Endothelial cell of umbilical vein (primary cell): ENCODE data around the gene ANXA6. TPM values are rescaled to one million over a fixed set of nuclear protein-coding genes. Genes with fewer than 3 reads are reported as not detected.

Experiments used
- BruUV-seq: library from RNA; stranded (reverse); fragments of 400-500 nt; replicated peaks from 2 replicates; lab custom pipeline; 2021; lab: Mats Ljungman, UMichigan
- CTCF ChIA-PET: fragments of 300-600, 350-600 bp; sonication (Branson Sonifier 250); formaldehyde crosslinking; loops from one replicate; lab custom pipeline; 2021; ENCODE audit warnings: antibody characterized with exemption, inconsistent platforms; lab: Charles Lee
- POLR2A ChIA-PET: fragments of 300-600, 350-600 bp; sonication (Branson Sonifier 250); formaldehyde crosslinking; loops from one replicate; lab custom pipeline; 2021; ENCODE audit warnings: antibody characterized with exemption, inconsistent platforms; lab: Charles Lee
- DNase-seq: peaks from one replicate; pipeline ENCODE4 v3.0.0-alpha.2; 2011; ENCODE audit warnings: low read depth, low spot score
- FAIRE-seq: peaks from 2 replicates; lab custom pipeline; 2011; peaks lifted over from hg19 to GRCh38; lab: Jason Lieb, UNC
- H2AFZ ChIP-seq: 2 replicates; pipeline ENCODE4 v1.6.0; 2012; ENCODE audit warnings: low read depth, low read length, control low read depth, inconsistent platforms
- H3K27ac ChIP-seq: 2 replicates; pipeline ENCODE4 v1.5.1; 2011; ENCODE audit warnings: low read depth, mild to moderate bottlenecking, control low read depth, low read length, moderate library complexity; ENCODE audit not compliant: insufficient read depth
- H3K27me3 ChIP-seq, 2 experiments: 2 replicates each; pipeline versions ENCODE4 v1.6.0 to v1.6.1; 2011; ENCODE audit warnings: low read length in 2 of 2, mixed read lengths in 1 of 2; ENCODE audit not compliant: control insufficient read depth in 2 of 2, insufficient read depth in 2 of 2
- H3K36me3 ChIP-seq, 2 experiments: 2 replicates in 1 of 2; 3 replicates in 1 of 2; pipeline ENCODE4 v1.5.1; 2011; ENCODE audit warnings: low read length in 2 of 2, mild to moderate bottlenecking in 1 of 2, moderate library complexity in 1 of 2; ENCODE audit not compliant: control insufficient read depth in 2 of 2, insufficient read depth in 2 of 2; ENCODE audit errors: extremely low read depth in 1 of 2
- H3K4me1 ChIP-seq: 3 replicates; pipeline ENCODE4 v1.5.1; 2011; ENCODE audit warnings: mild to moderate bottlenecking, low read length; ENCODE audit not compliant: control insufficient read depth, insufficient read depth; ENCODE audit errors: extremely low read depth
- H3K4me2 ChIP-seq: 2 replicates; pipeline ENCODE4 v1.6.1; 2011; ENCODE audit warnings: low read length, control low read depth, mixed read lengths; ENCODE audit not compliant: insufficient read depth
- H3K4me3 ChIP-seq, 3 experiments: fragments of 200-600 bp in 1 of 3; sonication (generic), shearing (Covaris generic) in 1 of 3; replicated peaks in 1 of 3; 2 replicates each; pipeline ENCODE4 v1.5.1; 2011 to 2016; ENCODE audit warnings: control low read depth in 3 of 3, low read length in 3 of 3, mild to moderate bottlenecking in 2 of 3, inconsistent platforms in 1 of 3, low read depth in 1 of 3, moderate library complexity in 1 of 3; ENCODE audit not compliant: insufficient read depth in 1 of 3
- H3K79me2 ChIP-seq: 2 replicates; pipeline ENCODE4 v1.6.0; 2012; ENCODE audit warnings: low read length, inconsistent platforms; ENCODE audit not compliant: control insufficient read depth, insufficient read depth
- H3K9ac ChIP-seq: replicated peaks from 2 replicates; pipeline ENCODE3; 2011; ENCODE audit warnings: low read length, control low read depth; ENCODE audit not compliant: insufficient read depth; ENCODE audit errors: extremely low read depth
- H3K9me1 ChIP-seq: replicated peaks from 3 replicates; pipeline ENCODE4 v1.6.0; 2011; ENCODE audit warnings: mild to moderate bottlenecking, low read length; ENCODE audit not compliant: control insufficient read depth, insufficient read depth; ENCODE audit errors: extremely low read depth
- H3K9me3 ChIP-seq: replicated peaks from 2 replicates; pipeline ENCODE4 v1.5.1; 2012; ENCODE audit warnings: low read length, inconsistent platforms; ENCODE audit not compliant: control insufficient read depth, insufficient read depth
- H4K20me1 ChIP-seq: replicated peaks from 2 replicates; pipeline ENCODE3; 2011; ENCODE audit warnings: mild to moderate bottlenecking, low read length; ENCODE audit not compliant: control insufficient read depth, insufficient read depth; ENCODE audit errors: extremely low read depth
- EZH2 ChIP-seq: IDR thresholded peaks from 2 replicates; pipeline ENCODE4 v1.6.1; 2012; ENCODE audit warnings: borderline replicate concordance, low read depth, mild to moderate bottlenecking, moderate library complexity, low read length, inconsistent platforms; ENCODE audit not compliant: severe bottlenecking
- GATA2 ChIP-seq: IDR thresholded peaks from 2 replicates; pipeline ENCODE4 v1.7.0; 2011; ENCODE audit warnings: low read depth, mild to moderate bottlenecking, moderate library complexity, mixed read lengths, low read length; ENCODE audit not compliant: insufficient read length, insufficient read depth
- JUN ChIP-seq: IDR thresholded peaks from 2 replicates; pipeline ENCODE4 v1.6.1; 2011; ENCODE audit warnings: borderline replicate concordance, low read depth; ENCODE audit not compliant: insufficient read length, insufficient read depth
- MAX ChIP-seq: IDR thresholded peaks from 2 replicates; pipeline ENCODE4 v1.6.1; 2011; ENCODE audit not compliant: insufficient read depth, insufficient read length
- MYC ChIP-seq: IDR thresholded peaks from one replicate; pipeline ENCODE4 v1.6.1; 2011; ENCODE audit warnings: mild to moderate bottlenecking, low read depth, low read length
- POLR2A ChIP-seq: IDR thresholded peaks from 2 replicates; pipeline ENCODE4 v1.6.1; 2012; ENCODE audit warnings: low read depth, mild to moderate bottlenecking, control low read depth, low read length
- POLR2AphosphoS5 ChIP-seq: IDR thresholded peaks from 2 replicates; pipeline ENCODE4 v1.6.1; 2012; ENCODE audit warnings: low read depth, mild to moderate bottlenecking, control low read depth, low read length, moderate library complexity; ENCODE audit not compliant: insufficient read depth
- dilution Hi-C: fragments of 300-500 bp; cut with MboI; formaldehyde crosslinking; loops from one replicate; pipeline ENCODE4 v1.15.0; 2019; ENCODE audit warnings: low sequenced_read_pairs; ENCODE audit not compliant: extremely low pct_ligation_motif_present
- intact Hi-C: fragments of 100-400 bp; cut with micrococcal nuclease; formaldehyde crosslinking; loops from one replicate; pipeline ENCODE4 v1.10.0; 2022
- polyA plus RNA-seq, 4 experiments: library from polyadenylated mRNA; depleted of rRNA in 3 of 4; stranded (reverse) in 3 of 4; unstranded in 1 of 4; fragments of >200 nt; gene quantifications; 2 replicates each; pipeline versions ENCODE4 v1.2.1 to v1.2.3, GENCODE V29; 2011 to 2012; ENCODE audit warnings: missing spikeins in 1 of 4
- total RNA-seq: library from RNA; stranded (reverse); gene quantifications from 2 replicates; pipeline ENCODE4 v1.2.3, GENCODE V29; 2021

Gene ANXA6
- total and polyA plus RNA-seq, 2 donors (not counting 3 experiments of a cell fraction or from before 2014, with no cell fraction given) = 195 to 266 TPM

DNA sequence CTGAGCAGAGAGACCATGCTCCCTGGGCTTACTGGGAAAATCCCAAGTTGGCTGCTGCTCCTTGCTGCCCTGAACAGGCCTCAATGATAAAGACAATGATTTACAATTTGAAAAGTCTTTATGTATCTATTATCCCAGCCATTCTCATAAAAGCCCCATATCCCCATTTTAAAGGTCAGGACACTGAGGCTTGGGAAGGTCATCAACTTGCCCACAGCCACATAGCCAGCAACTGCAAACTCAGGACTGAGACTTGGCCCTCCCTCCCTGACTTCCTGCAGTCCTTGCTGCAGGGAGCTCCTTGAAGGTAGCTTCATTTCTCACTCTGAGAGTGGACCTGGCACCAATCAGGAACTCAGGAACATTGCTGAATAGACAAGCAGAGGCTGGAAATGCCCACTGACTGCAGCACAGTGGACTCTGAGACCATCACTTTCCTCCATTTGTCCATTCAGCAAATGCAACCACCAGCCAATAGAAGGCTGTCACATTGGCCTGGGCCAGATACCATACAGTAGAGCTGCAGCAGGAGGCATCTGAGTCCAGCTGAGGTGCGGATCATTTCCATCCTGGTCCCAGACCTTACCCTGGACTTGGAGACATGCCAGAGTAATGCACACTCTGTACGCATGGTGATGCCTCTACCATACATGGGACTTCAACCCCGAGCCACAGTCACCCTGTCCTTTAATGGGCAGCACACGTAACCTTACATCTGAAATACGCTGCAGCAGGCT lies 95.0 kb downstream of the ANXA6 start:
- Histone ChIP-seq H3K4me3 (no peak overlapping the region), H3K4me2 (no peak overlapping the region), H3K9ac (no peak overlapping the region), H3K27me3 (no peaks in the 10 kb centered on the region), H3K36me3 (peaks cover 3 to 28% of the 10 kb centered on the region in 2 experiments), H3K9me1 (no peaks in the 10 kb centered on the region), H3K79me2 (peaks cover 6% of the 10 kb centered on the region), H4K20me1 (no peaks in the 10 kb centered on the region), H3K9me3 (no peaks in the 10 kb centered on the region), H2AFZ (no peak overlapping the region), H3K27ac (peak overlapping the region; percentile 86), H3K4me1 (peaks cover 24% of the 10 kb centered on the region)
- CTCF ChIA-PET = interaction anchor here (0.9 to 7.5 kb wide), 6 partner anchors 11 to 102 kb away, joined by 3 to 46 read pairs (median 5); no protein-coding TSS in a partner anchor
- intact Hi-C loops = loop anchor here (1.0 kb wide), 1 partner anchor 19 kb away; the partner anchor contains the start of gene TNIP1
- TF ChIP-seq MYC = no peak
- no peak for TF ChIP-seq EZH2
- no peak for TF ChIP-seq MAX
- TF ChIP-seq POLR2A = no peak
- no peak for TF ChIP-seq GATA2
- BruUV-seq = no TSS peak
- dilution Hi-C loops = no loop called here
- no peak for DNase-seq
- FAIRE-seq = no peak
- POLR2A ChIA-PET = no interaction called here

- Histone ChIP-seq H3K4me2 (no peak overlapping the region), H3K27ac (no peak overlapping the region), H3K9me3 (no peaks in the 10 kb centered on the region), H3K4me3 (no peak overlapping the region), H2AFZ (no peak overlapping the region), H3K27me3 (no peaks in the 10 kb centered on the region), H3K79me2 (no peaks in the 10 kb centered on the region), H4K20me1 (no peaks in the 10 kb centered on the region), H3K9ac (no peak overlapping the region), H3K36me3 (peaks cover 3 to 33% of the 10 kb centered on the region in 2 experiments), H3K9me1 (no peaks in the 10 kb centered on the region), H3K4me1 (peaks cover 24% of the 10 kb centered on the region)
- BruUV-seq = no TSS peak
- dilution Hi-C loops = no loop called here
- TF ChIP-seq MAX (no peak), POLR2AphosphoS5 (no peak), JUN (no peak)
- ChIA-PET CTCF (interaction anchor here (1.0 to 7.5 kb wide), 3 partner anchors 9 to 58 kb away, joined by 3 to 46 read pairs (median 45); no protein-coding TSS in a partner anchor), POLR2A (interaction anchor here (0.6 kb wide), 1 partner anchor 10 kb away, joined by 3 read pairs; no protein-coding TSS in a partner anchor)
- DNase-seq (no peak), FAIRE-seq (no peak)
- intact Hi-C loops = no loop called here
Observed at GRCh38 chr5:151060742-151061141, 96.8 kb downstream of the ANXA6 start.
